A204.1 (cell line): Measurements from ENCODE around the gene SIRT2.
"Not testable (repeated sequence)": the region's sequence is repeated elsewhere in the genome, so short reads cannot be mapped to it uniquely, and the experiment has no call there.

ENCODE experiments used
- FAIRE-seq: peaks from 2 replicates; lab custom pipeline; 2012; peaks lifted over from hg19 to GRCh38; lab: Jason Lieb, UNC

The SIRT2 gene

GRCh38 chr19:38899447-38900201 lies at the start of gene SIRT2, which contains the start of gene NFKBIB:
TSS of gene SIRT2 (minus strand) at chr19:38899618. CDS start at chr19:38899521, 97 bp downstream.
TSS of gene NFKBIB (plus strand) at chr19:38899969. CDS start at chr19:38900033, 64 bp downstream.
- FAIRE-seq = peak; percentile 99

GRCh38 chr19:38946229-38947010 lies 47.0 kb upstream of the SIRT2 start:
- FAIRE-seq = no peak

- no peak for FAIRE-seq
Measured at GRCh38 chr19:38945562-38946228, 46.3 kb upstream of the SIRT2 start.

GRCh38 chr19:38944981-38945506 lies 45.6 kb upstream of the SIRT2 start:
- FAIRE-seq = no peak

- FAIRE-seq = no peak
Measured at GRCh38 chr19:38942471-38943181, 43.2 kb upstream of the SIRT2 start.

- no peak for FAIRE-seq
Measured at GRCh38 chr19:38941979-38942378, 42.6 kb upstream of the SIRT2 start.

- not testable (repeated sequence) for FAIRE-seq
Measured at GRCh38 chr19:38941466-38941865, 42.0 kb upstream of the SIRT2 start.

- no peak for FAIRE-seq
Measured at GRCh38 chr19:38939957-38940356, 40.5 kb upstream of the SIRT2 start.

- no peak for FAIRE-seq
Measured at GRCh38 chr19:38933544-38933943, 34.1 kb upstream of the SIRT2 start.

- FAIRE-seq = no peak
Measured at GRCh38 chr19:38932425-38933179, 33.2 kb upstream of the SIRT2 start.

GRCh38 chr19:38931521-38931793 lies 32.0 kb upstream of the SIRT2 start:
- FAIRE-seq = no peak

GRCh38 chr19:38930776-38931520 lies 31.5 kb upstream of the SIRT2 start, which contains the start of gene MRPS12:
TSS of gene MRPS12 (plus strand) at chr19:38930944. CDS start at chr19:38931295, 351 bp downstream.
- FAIRE-seq = peak; percentile 99

GRCh38 chr19:38929929-38930775 lies 30.7 kb upstream of the SIRT2 start, which contains the start of gene SARS2:
TSS of gene SARS2 (minus strand) at chr19:38930763. CDS start at chr19:38930736, 27 bp downstream.
- no peak for FAIRE-seq

GRCh38 chr19:38928391-38929001 lies 29.1 kb upstream of the SIRT2 start:
- no peak for FAIRE-seq

- no peak for FAIRE-seq
Measured at GRCh38 chr19:38924388-38924787, 25.0 kb upstream of the SIRT2 start.

GRCh38 chr19:38922482-38922881 lies 23.1 kb upstream of the SIRT2 start:
- no peak for FAIRE-seq

GRCh38 chr19:38921420-38922274 lies 22.2 kb upstream of the SIRT2 start:
- FAIRE-seq = no peak
